Activated CD4-positive, alpha-beta T cell treated with anti-CD3 and anti-CD28 coated beads, Interleukin-2, amount 50 U/mL, for 1 hour (primary cell): Measurements from ENCODE around the gene NUDT14.

Source experiments
- DNase-seq: peaks from one replicate; pipeline ENCODE4 v3.0.0-alpha.2; 2020

The NUDT14 gene

GRCh38 chr14:105123981-105124765 is 56.9 kb downstream of the NUDT14 start:
- no peak for DNase-seq

- DNase-seq, result no peak
Observed at GRCh38 chr14:105123064-105123665, 57.9 kb downstream of the NUDT14 start.
